ENCODE measurements around the gene SPNS3. TPM values are rescaled to one million over a fixed set of nuclear protein-coding genes. Genes with fewer than 3 reads are reported as not detected.

SPNS3 gene
- total and polyA plus RNA-seq, 10 of the 15 experiments (the other 5 are each of a cell fraction or from before 2014, with no cell fraction given): 0.16 to 2.6 (median 0.97) TPM

DNA sequence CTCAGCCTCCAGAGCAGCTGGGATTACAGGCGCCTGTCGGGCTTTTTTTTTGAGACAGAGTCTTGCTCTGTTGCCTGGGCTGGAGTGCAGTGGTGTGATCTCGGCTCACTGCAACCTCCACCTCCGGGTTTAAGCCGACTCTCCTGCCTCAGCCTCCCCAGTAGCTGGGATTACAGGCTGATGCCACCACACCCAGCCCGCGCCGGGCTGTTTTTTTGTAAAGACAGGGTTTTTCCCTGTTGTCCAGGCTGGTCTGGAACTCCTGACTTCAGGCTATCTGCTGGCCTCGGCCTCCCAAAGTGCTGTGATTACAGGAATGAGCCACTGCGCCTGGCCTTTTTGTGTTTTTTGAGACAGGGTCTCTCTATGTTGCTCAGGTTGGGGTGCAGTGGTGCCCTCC is 27.4 kb upstream of the SPNS3 start:
- Histone ChIP-seq H3K27me3 (replicated peaks in 1 of 2; ENCODE audit: control insufficient read depth in 2 of 2, insufficient read depth in 2 of 2, low read length in 1 of 2) (no peaks in the 10 kb centered on the region), H4K20me1 (ENCODE audit: control insufficient read depth, insufficient read depth) (no peaks in the 10 kb centered on the region), H3K4me1 (ENCODE audit: control insufficient read depth, insufficient read depth, low read length) (peaks cover 5% of the 10 kb centered on the region), H2AFZ (ENCODE audit: control insufficient read depth, low read depth, low read length) (no peak overlapping the region), H3K27ac (ENCODE audit: control insufficient read depth, insufficient read depth) (no peak overlapping the region), H3K4me3 (no peak overlapping the region), H3K9me3 (replicated peaks; ENCODE audit: control insufficient read depth, insufficient read depth, low read length) (no peaks in the 10 kb centered on the region), H3K9ac (ENCODE audit: control insufficient read depth, insufficient read depth, low read length) (no peak overlapping the region), H3K36me3 (ENCODE audit: control insufficient read depth in 2 of 2, insufficient read depth in 2 of 2, low read length in 1 of 2) (no peaks in the 10 kb centered on the region), H3K4me2 (ENCODE audit: control insufficient read depth, insufficient read depth) (no peak overlapping the region), H3K79me2 (ENCODE audit: control insufficient read depth, insufficient read depth, low read length) (no peaks in the 10 kb centered on the region)
- CTCF ChIA-PET: interaction anchor here (0.7 to 5.1 kb wide), 10 partner anchors 10 to 494 kb away, joined by 3 to 44 read pairs (median 4); no protein-coding TSS in a partner anchor
- SMC1A ChIA-PET (ENCODE audit: uncharacterized antibody, unreplicated experiment): interaction anchor here (0.6 to 5.0 kb wide), 6 partner anchors 11 to 205 kb away, joined by 3 to 32 read pairs (median 4); no protein-coding TSS in a partner anchor
- RAD21 ChIA-PET (ENCODE audit: unreplicated experiment): interaction anchor here (0.8 to 2.9 kb wide), 7 partner anchors 8 to 207 kb away, joined by 3 to 21 read pairs (median 5); no protein-coding TSS in a partner anchor
- FAIRE-seq (no peak), ATAC-seq (no peak), DNase-seq (ENCODE audit: low read depth, low spot score) (no peak)
- BruUV-seq (replicated peaks): no TSS peak
- POLR2A ChIA-PET: interaction anchor here (1.1 to 1.3 kb wide), 2 partner anchors 32 to 47 kb away, joined by 4 read pairs; no protein-coding TSS in a partner anchor
- 0 out of 2 replicates have a peak, but pooled peaks have one; percentile 17 for TF ChIP-seq RAD21 (IDR thresholded peaks at IDR 0.05; ENCODE audit: insufficient read depth, low read depth, low read length)
- TF ChIP-seq STAT1 (conservative IDR thresholded peaks at IDR 0.05): no peak
- 89% methylated on average over 10 of the region's 10 CpGs for WGBS (ENCODE audit: insufficient coverage, insufficient replicate concordance, low lambda C conversion rate, missing lambda C conversion rate)
- intact Hi-C loops (cut with micrococcal nuclease; ENCODE audit: unreplicated experiment): no loop called here
- in situ Hi-C loops (cut with MboI): no loop called here

- SMC1A ChIA-PET (ENCODE audit: uncharacterized antibody, unreplicated experiment): interaction anchor here (0.5 to 5.0 kb wide), 4 partner anchors 28 to 201 kb away, joined by 3 to 32 read pairs (median 4); no protein-coding TSS in a partner anchor
- ATAC-seq (no peak), FAIRE-seq (no peak), DNase-seq (ENCODE audit: low read depth, low spot score) (no peak)
- POLR2A ChIA-PET: interaction anchor here (0.7 to 1.3 kb wide), 2 partner anchors 8 to 48 kb away, joined by 4 read pairs; no protein-coding TSS in a partner anchor
- intact Hi-C loops (cut with micrococcal nuclease; ENCODE audit: unreplicated experiment) (no loop called here), in situ Hi-C loops (cut with MboI) (no loop called here)
- RAD21 ChIA-PET (ENCODE audit: unreplicated experiment): interaction anchor here (2.1 kb wide), 2 partner anchors 8 to 191 kb away, joined by 5 to 11 read pairs; no protein-coding TSS in a partner anchor
- no TSS peak for BruUV-seq (replicated peaks)
- Histone ChIP-seq H3K4me2 (ENCODE audit: control insufficient read depth, insufficient read depth) (no peak overlapping the region), H3K4me1 (ENCODE audit: control insufficient read depth, insufficient read depth, low read length) (peaks cover 5% of the 10 kb centered on the region), H3K79me2 (ENCODE audit: control insufficient read depth, insufficient read depth, low read length) (no peaks in the 10 kb centered on the region), H4K20me1 (ENCODE audit: control insufficient read depth, insufficient read depth) (no peaks in the 10 kb centered on the region), H2AFZ (ENCODE audit: control insufficient read depth, low read depth, low read length) (no peak overlapping the region), H3K4me3 (no peak overlapping the region), H3K36me3 (ENCODE audit: control insufficient read depth in 2 of 2, insufficient read depth in 2 of 2, low read length in 1 of 2) (no peaks in the 10 kb centered on the region), H3K27me3 (replicated peaks in 1 of 2; ENCODE audit: control insufficient read depth in 2 of 2, insufficient read depth in 2 of 2, low read length in 1 of 2) (no peaks in the 10 kb centered on the region), H3K9me3 (replicated peaks; ENCODE audit: control insufficient read depth, insufficient read depth, low read length) (no peaks in the 10 kb centered on the region), H3K27ac (ENCODE audit: control insufficient read depth, insufficient read depth) (no peak overlapping the region), H3K9ac (ENCODE audit: control insufficient read depth, insufficient read depth, low read length) (no peak overlapping the region)
- CTCF ChIA-PET: interaction anchor here (0.6 to 5.1 kb wide), 6 partner anchors 11 to 191 kb away, joined by 3 to 44 read pairs (median 4); no protein-coding TSS in a partner anchor
- WGBS (ENCODE audit: insufficient coverage, insufficient replicate concordance, low lambda C conversion rate, missing lambda C conversion rate): 64% methylated on average over 7 of the region's 7 CpGs
- TF ChIP-seq, protein P1, sequence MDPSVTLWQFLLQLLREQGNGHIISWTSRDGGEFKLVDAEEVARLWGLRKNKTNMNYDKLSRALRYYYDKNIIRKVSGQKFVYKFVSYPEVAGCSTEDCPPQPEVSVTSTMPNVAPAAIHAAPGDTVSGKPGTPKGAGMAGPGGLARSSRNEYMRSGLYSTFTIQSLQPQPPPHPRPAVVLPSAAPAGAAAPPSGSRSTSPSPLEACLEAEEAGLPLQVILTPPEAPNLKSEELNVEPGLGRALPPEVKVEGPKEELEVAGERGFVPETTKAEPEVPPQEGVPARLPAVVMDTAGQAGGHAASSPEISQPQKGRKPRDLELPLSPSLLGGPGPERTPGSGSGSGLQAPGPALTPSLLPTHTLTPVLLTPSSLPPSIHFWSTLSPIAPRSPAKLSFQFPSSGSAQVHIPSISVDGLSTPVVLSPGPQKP (IDR thresholded peaks at IDR 0.05; ENCODE audit: low read depth, low read length): no peak
- TF ChIP-seq ZNF384 (IDR thresholded peaks at IDR 0.05; ENCODE audit: borderline replicate concordance, low read depth, low read length): no peak
- TF ChIP-seq BCL3 (IDR thresholded peaks at IDR 0.05; ENCODE audit: borderline replicate concordance, insufficient read depth, low read depth, low read length, poor library complexity, severe bottlenecking): no peak
- TF ChIP-seq SUZ12 (IDR thresholded peaks at IDR 0.05; ENCODE audit: unreplicated experiment): no peak
- no peak for TF ChIP-seq TCF3 (IDR thresholded peaks at IDR 0.05; ENCODE audit: borderline replicate concordance, insufficient read depth, low read depth, low read length)
- no peak for TF ChIP-seq CBFB (IDR thresholded peaks at IDR 0.05; ENCODE audit: low read depth)
- no peak for TF ChIP-seq ZZZ3 (IDR thresholded peaks at IDR 0.05; ENCODE audit: control insufficient read depth, insufficient read length, low read depth)
- no peak for TF ChIP-seq FOXM1 (IDR thresholded peaks at IDR 0.05; ENCODE audit: low read depth, low read length)
- TF ChIP-seq STAT3 (IDR thresholded peaks at IDR 0.05; ENCODE audit: low read depth, low read length): no peak
These were observed 26.5 kb upstream of the SPNS3 start for GRCh38 chr17:4407216-4407615.
